SK-N-SH treated with all-trans-retinoic acid at 6 μM for 48 hours (cell line): Measurements from ENCODE around the gene CDYL.

Experiments
- ATAC-seq: fragments of 200-7000 bp; cut with Tn5 transposase; 3 replicates; pipeline ENCODE4 v1.9.1; 2020; ENCODE audit warnings: mild to moderate bottlenecking, moderate library complexity
- ARNTL ChIP-seq: fragments of 450-650 bp; formaldehyde crosslinking; IDR thresholded peaks from 2 replicates; pipeline ENCODE4 v1.5.0; 2020; ENCODE audit warnings: low read depth, mild to moderate bottlenecking, moderate library complexity, borderline replicate concordance
- BACH2 ChIP-seq: fragments of 250-450 bp; sonication (Bioruptor Pico); IDR thresholded peaks from 2 replicates; pipeline ENCODE4 v1.9.0; 2021; ENCODE audit warnings: mild to moderate bottlenecking, borderline replicate concordance
- CSDC2 ChIP-seq: fragments of 250-450 bp; sonication (Bioruptor Pico); IDR thresholded peaks from 2 replicates; pipeline ENCODE4 v1.5.0; 2020; ENCODE audit warnings: mild to moderate bottlenecking, moderate library complexity
- ESRRG ChIP-seq: fragments of 250-450 bp; sonication (Bioruptor Pico); IDR thresholded peaks from 2 replicates; pipeline ENCODE4 v1.6.1; 2021; ENCODE audit warnings: mild to moderate bottlenecking
- ISL1 ChIP-seq: fragments of 250-450 bp; sonication (Bioruptor Pico); IDR thresholded peaks from 2 replicates; pipeline ENCODE4 v2.1.2; 2022; ENCODE audit warnings: mild to moderate bottlenecking, moderate library complexity
- OSR1 ChIP-seq: fragments of 250-450 bp; sonication (Bioruptor Pico); IDR thresholded peaks from 2 replicates; pipeline ENCODE4 v1.8.0; 2022; ENCODE audit warnings: moderate library complexity, mild to moderate bottlenecking, inconsistent platforms
- PPARA ChIP-seq: fragments of 250-450 bp; sonication (Bioruptor Pico); IDR thresholded peaks from 2 replicates; pipeline ENCODE4 v1.5.0; 2020; ENCODE audit warnings: mild to moderate bottlenecking, borderline replicate concordance
- RARB ChIP-seq: fragments of 250-450 bp; sonication (Bioruptor Pico); IDR thresholded peaks from 2 replicates; pipeline ENCODE4 v1.8.0; 2021; ENCODE audit warnings: mild to moderate bottlenecking, moderate library complexity
- SNAI2 ChIP-seq: fragments of 250-450 bp; sonication (Bioruptor Pico); IDR thresholded peaks from 2 replicates; pipeline ENCODE4 v1.5.0; 2020; ENCODE audit warnings: mild to moderate bottlenecking, moderate library complexity
- TCF4 ChIP-seq: fragments of 250-450 bp; sonication (Bioruptor Pico); IDR thresholded peaks from 2 replicates; pipeline ENCODE4 v1.8.0; 2021; ENCODE audit warnings: mild to moderate bottlenecking, moderate library complexity, borderline replicate concordance
- ZC3H10 ChIP-seq: fragments of 250-450 bp; sonication (Bioruptor Pico); IDR thresholded peaks from 2 replicates; pipeline ENCODE4 v1.5.1; 2021; ENCODE audit warnings: mild to moderate bottlenecking, moderate library complexity
- ZFP3 ChIP-seq: fragments of 250-450 bp; sonication (Bioruptor Pico); IDR thresholded peaks from 2 replicates; pipeline ENCODE4 v1.5.0; 2020; ENCODE audit warnings: mild to moderate bottlenecking, moderate library complexity
- ZFP30 ChIP-seq: fragments of 450-650 bp; formaldehyde crosslinking; IDR thresholded peaks from 2 replicates; pipeline ENCODE4 v1.5.0; 2022; ENCODE audit warnings: mild to moderate bottlenecking, moderate library complexity
- ZNF565 ChIP-seq: fragments of 450-650 bp; formaldehyde crosslinking; conservative IDR thresholded peaks from 2 replicates; pipeline ENCODE4 v1.5.0; 2020; ENCODE audit warnings: low read depth, mild to moderate bottlenecking, moderate library complexity
- ZNF8 ChIP-seq: fragments of 450-650 bp; formaldehyde crosslinking; IDR thresholded peaks from 2 replicates; pipeline ENCODE4 v1.5.0; 2020; ENCODE audit warnings: mild to moderate bottlenecking, moderate library complexity
- TF ChIP-seq, protein P1 (sequence below): fragments of 250-450 bp; sonication (Bioruptor Pico); IDR thresholded peaks from 2 replicates; pipeline ENCODE4 v1.8.0; 2020; ENCODE audit warnings: mild to moderate bottlenecking, moderate library complexity, borderline replicate concordance
- TF ChIP-seq, protein P2 (sequence below): fragments of 250-450 bp; sonication (Bioruptor Pico); IDR thresholded peaks from 2 replicates; pipeline ENCODE4 v1.8.0; 2021; ENCODE audit warnings: low read depth, mild to moderate bottlenecking, moderate library complexity, borderline replicate concordance
- TF ChIP-seq, protein P3 (sequence below): fragments of 250-450 bp; sonication (Bioruptor Pico); IDR thresholded peaks from 2 replicates; pipeline ENCODE4 v1.5.0; 2020; ENCODE audit warnings: mild to moderate bottlenecking, moderate library complexity
- TF ChIP-seq, protein P4 (sequence below): fragments of 250-450 bp; sonication (Bioruptor Pico); IDR thresholded peaks from 2 replicates; pipeline ENCODE4 v1.5.1; 2021; ENCODE audit warnings: mild to moderate bottlenecking, moderate library complexity
- TF ChIP-seq, protein P5 (sequence below): fragments of 250-450 bp; sonication (Bioruptor Pico); IDR thresholded peaks from 2 replicates; pipeline ENCODE4 v1.5.1; 2020; ENCODE audit warnings: low read depth, mild to moderate bottlenecking, moderate library complexity

CDYL gene

DNA sequence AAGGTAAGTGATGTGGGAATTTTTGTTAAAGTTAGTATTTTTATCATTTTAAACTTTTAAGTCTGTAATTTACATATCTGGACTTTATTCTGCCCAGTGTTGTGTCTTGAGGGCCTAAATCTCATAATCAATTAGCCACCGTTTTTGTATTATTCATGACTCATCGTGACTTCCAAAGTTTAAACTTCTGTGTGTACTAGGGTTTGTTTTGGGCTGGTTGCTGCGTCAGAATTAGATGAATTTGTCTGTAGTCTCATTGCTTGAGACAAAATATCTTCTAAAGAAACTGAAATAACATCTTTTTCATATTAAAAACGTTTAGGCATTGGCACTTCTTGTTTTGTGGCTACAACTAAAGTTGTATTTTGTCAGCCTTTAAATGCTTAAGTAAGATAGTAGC lies 41.3 kb downstream of the CDYL start:
- ATAC-seq = peak; percentile 31; the same call in 1 of the 3 replicates
- TF ChIP-seq ARNTL = no peak
- TF ChIP-seq ZFP30 (CRISPR knock-in tag) = no peak

DNA sequence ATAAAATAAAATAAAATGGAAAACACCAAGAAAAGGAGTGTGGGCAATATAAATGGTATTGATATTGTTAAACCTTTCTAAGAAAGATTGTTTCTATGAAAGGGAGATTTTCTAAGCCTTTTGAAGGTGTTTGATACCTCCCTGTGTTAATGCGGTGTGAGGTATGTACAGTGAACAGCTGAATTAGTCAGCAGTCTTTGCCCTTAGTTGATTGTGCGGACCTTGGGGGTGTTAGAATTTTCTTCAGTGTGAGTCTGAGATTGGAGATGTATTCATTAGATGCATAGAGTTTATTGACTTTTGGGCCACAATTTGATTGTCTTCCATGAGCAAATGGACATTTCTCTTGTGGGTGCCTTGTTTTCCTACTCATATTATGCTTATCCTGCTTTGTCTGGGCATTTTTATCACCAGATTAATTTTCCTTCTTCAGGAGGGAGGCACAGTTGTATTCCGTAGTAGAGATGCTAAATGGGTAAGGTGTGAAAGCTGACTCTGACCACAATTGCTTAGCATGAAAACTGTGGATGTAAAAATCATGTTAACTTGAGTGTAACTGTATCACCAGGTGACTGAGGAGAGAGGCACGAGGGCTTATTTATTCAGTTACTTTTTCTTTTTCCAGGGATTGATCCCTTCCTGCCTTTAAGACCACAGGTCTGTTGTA lies 42.2 kb downstream of the CDYL start:
- no peak for ATAC-seq
- TF ChIP-seq ZC3H10 (CRISPR knock-in tag) = no peak
- TF ChIP-seq TCF4 (CRISPR knock-in tag) = no peak
- TF ChIP-seq, protein P1, sequence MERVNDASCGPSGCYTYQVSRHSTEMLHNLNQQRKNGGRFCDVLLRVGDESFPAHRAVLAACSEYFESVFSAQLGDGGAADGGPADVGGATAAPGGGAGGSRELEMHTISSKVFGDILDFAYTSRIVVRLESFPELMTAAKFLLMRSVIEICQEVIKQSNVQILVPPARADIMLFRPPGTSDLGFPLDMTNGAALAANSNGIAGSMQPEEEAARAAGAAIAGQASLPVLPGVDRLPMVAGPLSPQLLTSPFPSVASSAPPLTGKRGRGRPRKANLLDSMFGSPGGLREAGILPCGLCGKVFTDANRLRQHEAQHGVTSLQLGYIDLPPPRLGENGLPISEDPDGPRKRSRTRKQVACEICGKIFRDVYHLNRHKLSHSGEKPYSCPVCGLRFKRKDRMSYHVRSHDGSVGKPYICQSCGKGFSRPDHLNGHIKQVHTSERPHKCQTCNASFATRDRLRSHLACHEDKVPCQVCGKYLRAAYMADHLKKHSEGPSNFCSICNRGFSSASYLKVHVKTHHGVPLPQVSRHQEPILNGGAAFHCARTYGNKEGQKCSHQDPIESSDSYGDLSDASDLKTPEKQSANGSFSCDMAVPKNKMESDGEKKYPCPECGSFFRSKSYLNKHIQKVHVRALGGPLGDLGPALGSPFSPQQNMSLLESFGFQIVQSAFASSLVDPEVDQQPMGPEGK (CRISPR knock-in tag) = no peak
- TF ChIP-seq OSR1 (CRISPR knock-in tag) = no peak
- no peak for TF ChIP-seq CSDC2 (CRISPR knock-in tag)
- TF ChIP-seq, protein P2, sequence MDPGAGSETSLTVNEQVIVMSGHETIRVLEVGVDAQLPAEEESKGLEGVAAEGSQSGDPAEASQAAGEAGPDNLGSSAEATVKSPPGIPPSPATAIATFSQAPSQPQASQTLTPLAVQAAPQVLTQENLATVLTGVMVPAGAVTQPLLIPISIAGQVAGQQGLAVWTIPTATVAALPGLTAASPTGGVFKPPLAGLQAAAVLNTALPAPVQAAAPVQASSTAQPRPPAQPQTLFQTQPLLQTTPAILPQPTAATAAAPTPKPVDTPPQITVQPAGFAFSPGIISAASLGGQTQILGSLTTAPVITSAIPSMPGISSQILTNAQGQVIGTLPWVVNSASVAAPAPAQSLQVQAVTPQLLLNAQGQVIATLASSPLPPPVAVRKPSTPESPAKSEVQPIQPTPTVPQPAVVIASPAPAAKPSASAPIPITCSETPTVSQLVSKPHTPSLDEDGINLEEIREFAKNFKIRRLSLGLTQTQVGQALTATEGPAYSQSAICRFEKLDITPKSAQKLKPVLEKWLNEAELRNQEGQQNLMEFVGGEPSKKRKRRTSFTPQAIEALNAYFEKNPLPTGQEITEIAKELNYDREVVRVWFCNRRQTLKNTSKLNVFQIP (CRISPR knock-in tag) = no peak
- TF ChIP-seq ARNTL = no peak
- no peak for TF ChIP-seq ZFP30 (CRISPR knock-in tag)
- TF ChIP-seq, protein P3, sequence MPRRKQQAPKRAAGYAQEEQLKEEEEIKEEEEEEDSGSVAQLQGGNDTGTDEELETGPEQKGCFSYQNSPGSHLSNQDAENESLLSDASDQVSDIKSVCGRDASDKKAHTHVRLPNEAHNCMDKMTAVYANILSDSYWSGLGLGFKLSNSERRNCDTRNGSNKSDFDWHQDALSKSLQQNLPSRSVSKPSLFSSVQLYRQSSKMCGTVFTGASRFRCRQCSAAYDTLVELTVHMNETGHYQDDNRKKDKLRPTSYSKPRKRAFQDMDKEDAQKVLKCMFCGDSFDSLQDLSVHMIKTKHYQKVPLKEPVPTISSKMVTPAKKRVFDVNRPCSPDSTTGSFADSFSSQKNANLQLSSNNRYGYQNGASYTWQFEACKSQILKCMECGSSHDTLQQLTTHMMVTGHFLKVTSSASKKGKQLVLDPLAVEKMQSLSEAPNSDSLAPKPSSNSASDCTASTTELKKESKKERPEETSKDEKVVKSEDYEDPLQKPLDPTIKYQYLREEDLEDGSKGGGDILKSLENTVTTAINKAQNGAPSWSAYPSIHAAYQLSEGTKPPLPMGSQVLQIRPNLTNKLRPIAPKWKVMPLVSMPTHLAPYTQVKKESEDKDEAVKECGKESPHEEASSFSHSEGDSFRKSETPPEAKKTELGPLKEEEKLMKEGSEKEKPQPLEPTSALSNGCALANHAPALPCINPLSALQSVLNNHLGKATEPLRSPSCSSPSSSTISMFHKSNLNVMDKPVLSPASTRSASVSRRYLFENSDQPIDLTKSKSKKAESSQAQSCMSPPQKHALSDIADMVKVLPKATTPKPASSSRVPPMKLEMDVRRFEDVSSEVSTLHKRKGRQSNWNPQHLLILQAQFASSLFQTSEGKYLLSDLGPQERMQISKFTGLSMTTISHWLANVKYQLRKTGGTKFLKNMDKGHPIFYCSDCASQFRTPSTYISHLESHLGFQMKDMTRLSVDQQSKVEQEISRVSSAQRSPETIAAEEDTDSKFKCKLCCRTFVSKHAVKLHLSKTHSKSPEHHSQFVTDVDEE (CRISPR knock-in tag) = no peak
- no peak for TF ChIP-seq ZNF8 (CRISPR knock-in tag)
- TF ChIP-seq, protein P4, sequence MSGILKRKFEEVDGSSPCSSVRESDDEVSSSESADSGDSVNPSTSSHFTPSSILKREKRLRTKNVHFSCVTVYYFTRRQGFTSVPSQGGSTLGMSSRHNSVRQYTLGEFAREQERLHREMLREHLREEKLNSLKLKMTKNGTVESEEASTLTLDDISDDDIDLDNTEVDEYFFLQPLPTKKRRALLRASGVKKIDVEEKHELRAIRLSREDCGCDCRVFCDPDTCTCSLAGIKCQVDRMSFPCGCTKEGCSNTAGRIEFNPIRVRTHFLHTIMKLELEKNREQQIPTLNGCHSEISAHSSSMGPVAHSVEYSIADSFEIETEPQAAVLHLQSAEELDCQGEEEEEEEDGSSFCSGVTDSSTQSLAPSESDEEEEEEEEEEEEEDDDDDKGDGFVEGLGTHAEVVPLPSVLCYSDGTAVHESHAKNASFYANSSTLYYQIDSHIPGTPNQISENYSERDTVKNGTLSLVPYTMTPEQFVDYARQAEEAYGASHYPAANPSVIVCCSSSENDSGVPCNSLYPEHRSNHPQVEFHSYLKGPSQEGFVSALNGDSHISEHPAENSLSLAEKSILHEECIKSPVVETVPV = no peak
- TF ChIP-seq PPARA (CRISPR knock-in tag) = no peak
- no peak for TF ChIP-seq ZFP3 (CRISPR knock-in tag)
- TF ChIP-seq ZNF565 (CRISPR knock-in tag) = no peak
- TF ChIP-seq SNAI2 (CRISPR knock-in tag) = no peak
- no peak for TF ChIP-seq BACH2 (CRISPR knock-in tag)
- TF ChIP-seq, protein P5, sequence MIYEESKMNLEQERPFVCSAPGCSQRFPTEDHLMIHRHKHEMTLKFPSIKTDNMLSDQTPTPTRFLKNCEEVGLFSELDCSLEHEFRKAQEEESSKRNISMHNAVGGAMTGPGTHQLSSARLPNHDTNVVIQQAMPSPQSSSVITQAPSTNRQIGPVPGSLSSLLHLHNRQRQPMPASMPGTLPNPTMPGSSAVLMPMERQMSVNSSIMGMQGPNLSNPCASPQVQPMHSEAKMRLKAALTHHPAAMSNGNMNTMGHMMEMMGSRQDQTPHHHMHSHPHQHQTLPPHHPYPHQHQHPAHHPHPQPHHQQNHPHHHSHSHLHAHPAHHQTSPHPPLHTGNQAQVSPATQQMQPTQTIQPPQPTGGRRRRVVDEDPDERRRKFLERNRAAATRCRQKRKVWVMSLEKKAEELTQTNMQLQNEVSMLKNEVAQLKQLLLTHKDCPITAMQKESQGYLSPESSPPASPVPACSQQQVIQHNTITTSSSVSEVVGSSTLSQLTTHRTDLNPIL (CRISPR knock-in tag) = no peak
- no peak for TF ChIP-seq ISL1 (CRISPR knock-in tag)
- TF ChIP-seq RARB = no peak
- no peak for TF ChIP-seq ESRRG (CRISPR knock-in tag)

DNA sequence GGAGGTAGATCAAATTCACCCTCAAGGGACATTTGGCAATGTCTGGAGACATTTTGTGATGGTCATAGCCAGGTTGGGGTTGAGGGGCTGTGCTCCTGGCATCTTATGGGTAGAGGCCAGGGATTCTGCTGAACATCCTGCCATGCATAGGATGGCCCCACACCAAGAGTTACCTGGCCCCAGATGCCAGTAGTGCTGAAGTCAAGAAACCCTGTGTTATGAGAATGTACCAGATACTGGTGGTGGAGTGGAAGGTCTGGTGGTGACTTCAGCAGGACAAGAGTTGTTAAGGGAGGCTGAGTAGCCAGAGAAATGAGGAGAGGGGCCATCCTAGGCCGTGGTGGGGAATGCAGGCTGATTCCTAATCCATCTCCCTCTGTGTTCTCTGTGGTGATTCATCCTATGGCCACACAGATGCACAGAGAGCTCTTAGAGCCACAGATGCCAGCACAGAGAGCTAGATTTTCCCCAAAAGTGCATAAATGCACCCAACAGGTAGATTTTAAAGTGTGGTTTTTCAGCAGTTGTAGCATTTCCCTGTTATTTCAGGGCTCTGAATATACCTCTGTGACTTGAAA lies 43.6 kb downstream of the CDYL start:
- ATAC-seq = peak; percentile 64
- no peak for TF ChIP-seq ARNTL
- TF ChIP-seq ISL1 (CRISPR knock-in tag) = no peak
- no peak for TF ChIP-seq OSR1 (CRISPR knock-in tag)
- no peak for TF ChIP-seq PPARA (CRISPR knock-in tag)
- TF ChIP-seq CSDC2 (CRISPR knock-in tag) = no peak
- TF ChIP-seq, protein P2 (CRISPR knock-in tag) = no peak
